Measurements from ENCODE around the gene PGS1. TPM values are rescaled to one million over a fixed set of nuclear protein-coding genes. Genes with fewer than 3 reads are reported as not detected.

The PGS1 gene
- total RNA-seq, 4 donors from 2014 or later = 24.1 to 53.0 (median 38.8) TPM

GRCh38 chr17:78448356-78448993, 70.0 kb downstream of the PGS1 start:
- Histone ChIP-seq H3K27ac (no peak overlapping the region), H3K9me3 (no peaks in the 10 kb centered on the region), H3K4me3 (no peak overlapping the region), H3K27me3 (peaks cover 4% of the 10 kb centered on the region), H3K36me3 (no peaks in the 10 kb centered on the region), H3K4me1 (no peaks in the 10 kb centered on the region)
- no peak for ATAC-seq
- no peak for TF ChIP-seq EP300 (IDR thresholded peaks at IDR 0.05)
- no peak for TF ChIP-seq POLR2AphosphoS5 (IDR thresholded peaks at IDR 0.05)
- TF ChIP-seq POLR2A (IDR thresholded peaks at IDR 0.05) = no peak
- no peak for TF ChIP-seq CTCF (IDR thresholded peaks at IDR 0.05)
- 69 to 85% methylated on average over 5 of the region's 5 CpGs for WGBS, 2 donors (ENCODE audit: low coverage in 1 of 2)

GRCh38 chr17:78449983-78450595, 71.6 kb downstream of the PGS1 start:
- H3K9me3 ChIP-seq = no peaks in the 10 kb centered on the region

GRCh38 chr17:78450696-78451345, 72.4 kb downstream of the PGS1 start:
- ATAC-seq = no peak
- WGBS, 2 donors (ENCODE audit: low coverage in 1 of 2) = 40 to 70% methylated on average over 2 to 3 of the region's 20 CpGs
- Histone ChIP-seq H3K4me3 (no peak overlapping the region), H3K27me3 (peaks cover 4% of the 10 kb centered on the region), H3K9me3 (no peaks in the 10 kb centered on the region), H3K27ac (no peak overlapping the region), H3K36me3 (no peaks in the 10 kb centered on the region), H3K4me1 (no peaks in the 10 kb centered on the region)
- TF ChIP-seq CTCF (IDR thresholded peaks at IDR 0.05) = no peak

More at GRCh38 chr17:78449983-78450595, 71.6 kb downstream of the PGS1 start:
- WGBS, 2 donors (ENCODE audit: low coverage in 1 of 2) = 92% methylated on average over 9 of the region's 14 CpGs; no CpG with 5 or more reads in 1 of the 2 donors
- ATAC-seq = no peak
- Histone ChIP-seq H3K36me3 (no peaks in the 10 kb centered on the region), H3K27ac (no peak overlapping the region), H3K4me3 (no peak overlapping the region), H3K4me1 (no peaks in the 10 kb centered on the region), H3K27me3 (peaks cover 4% of the 10 kb centered on the region)
- TF ChIP-seq POLR2AphosphoS5 (IDR thresholded peaks at IDR 0.05) (no peak), EP300 (IDR thresholded peaks at IDR 0.05) (no peak)

GRCh38 chr17:78451753-78452152, 73.3 kb downstream of the PGS1 start:
- WGBS, 2 donors (ENCODE audit: low coverage in 1 of 2) = 76 to 79% methylated on average over 3 to 6 of the region's 7 CpGs
- Histone ChIP-seq H3K27me3 (peaks cover 2% of the 10 kb centered on the region), H3K36me3 (no peaks in the 10 kb centered on the region), H3K27ac (no peak overlapping the region), H3K4me1 (no peaks in the 10 kb centered on the region), H3K4me3 (no peak overlapping the region), H3K9me3 (no peaks in the 10 kb centered on the region)
- ATAC-seq = no peak
- TF ChIP-seq EP300 (IDR thresholded peaks at IDR 0.05) (no peak), CTCF (IDR thresholded peaks at IDR 0.05) (no peak), POLR2A (IDR thresholded peaks at IDR 0.05) (no peak)

- no peak overlapping the region for H3K27ac ChIP-seq
- no peak overlapping the region for H3K4me3 ChIP-seq
- no peaks in the 10 kb centered on the region for H3K36me3 ChIP-seq
- ATAC-seq = no peak
- H3K27me3 ChIP-seq = no peaks in the 10 kb centered on the region
- no peaks in the 10 kb centered on the region for H3K4me1 ChIP-seq
- WGBS, 2 donors (ENCODE audit: low coverage in 1 of 2) = 62% methylated on average over 2 of the region's 20 CpGs; no CpG with 5 or more reads in 1 of the 2 donors
- no peaks in the 10 kb centered on the region for H3K9me3 ChIP-seq
- TF ChIP-seq CTCF (IDR thresholded peaks at IDR 0.05) = no peak
- TF ChIP-seq POLR2A (IDR thresholded peaks at IDR 0.05) = no peak
- no peak for TF ChIP-seq EP300 (IDR thresholded peaks at IDR 0.05)
- no peak for TF ChIP-seq POLR2AphosphoS5 (IDR thresholded peaks at IDR 0.05)
Measured at GRCh38 chr17:78454346-78454745, 75.9 kb downstream of the PGS1 start.
